A549 (cell line): ENCODE results near the gene GPR21. TPM values are rescaled to one million over a fixed set of nuclear protein-coding genes. Genes with fewer than 3 reads are reported as not detected.

Experiments
- ATAC-seq, 2 experiments: fragments of 200-7000 bp in 1 of 2; fragments of >200 bp in 1 of 2; cut with Nextera tagmentation in 1 of 2; cut with Tn5 transposase in 1 of 2; 3 replicates each; pipeline versions ENCODE4 v1.8.0 to v1.9.1; 2018 to 2020; ENCODE audit warnings: mild to moderate bottlenecking in 1 of 2, moderate library complexity in 1 of 2
- CTCF ChIA-PET: fragments of 300-600 bp; sonication (Branson Sonifier 250); formaldehyde crosslinking; extraction: SDS; loops from one replicate; lab custom pipeline; 2021; ENCODE audit warnings: antibody characterized with exemption, inconsistent platforms; lab: Yijun Ruan, JAX
- POLR2A ChIA-PET: fragments of 350-600 bp; formaldehyde crosslinking; extraction: SDS; loops from one replicate; lab custom pipeline; 2021; ENCODE audit warnings: antibody characterized with exemption, inconsistent platforms; lab: Yijun Ruan, JAX
- DNase-seq, 2 experiments: peaks; one replicate each; pipeline versions ENCODE4 v3.0.0 to v3.0.0-alpha.2; 2011 to 2016; ENCODE audit warnings: low read depth in 1 of 2, low spot score in 1 of 2
- FAIRE-seq: peaks from 2 replicates; lab custom pipeline; 2011; peaks lifted over from hg19 to GRCh38; lab: Jason Lieb, UNC
- H3K27ac ChIP-seq, 2 experiments: fragments of >200 bp; sonication (Bioruptor Twin); formaldehyde crosslinking; 3 replicates each; pipeline ENCODE4 v1.5.1; 2016 to 2017
- H3K4me1 ChIP-seq: fragments of >200 bp; sonication (Bioruptor Twin); formaldehyde crosslinking; 3 replicates; pipeline ENCODE4 v1.6.1; 2016
- H3K4me2 ChIP-seq: fragments of >200 bp; sonication (Bioruptor Twin); formaldehyde crosslinking; 3 replicates; pipeline ENCODE4 v1.6.1; 2016
- H3K4me3 ChIP-seq: fragments of >200 bp; sonication (Bioruptor Twin); formaldehyde crosslinking; 3 replicates; pipeline ENCODE4 v1.5.1; 2016
- H3K9me3 ChIP-seq: fragments of >200 bp; sonication (Bioruptor Twin); formaldehyde crosslinking; 3 replicates; pipeline ENCODE4 v1.6.1; 2016
- BHLHE40 ChIP-seq: IDR thresholded peaks from 2 replicates; pipeline ENCODE4 v1.6.1; 2012; ENCODE audit warnings: low read depth, low read length, inconsistent platforms
- CBX8 ChIP-seq: fragments of 200-600 bp; sonication (generic); IDR thresholded peaks from 2 replicates; pipeline ENCODE4 v1.6.1; 2016
- CEBPB ChIP-seq, 2 experiments: fragments of >200 bp in 1 of 2; sonication (Bioruptor Twin) in 1 of 2; formaldehyde crosslinking in 1 of 2; IDR thresholded peaks; 2 replicates each; pipeline ENCODE4 v1.6.1; 2012 to 2016
- CHD4 ChIP-seq: fragments of 200-600 bp; sonication (generic); IDR thresholded peaks from 2 replicates; pipeline ENCODE4 v1.6.1; 2016; ENCODE audit warnings: antibody characterized with exemption, mild to moderate bottlenecking, borderline replicate concordance
- CTCF ChIP-seq: fragments of >200 bp; sonication (Bioruptor Twin); formaldehyde crosslinking; IDR thresholded peaks from 3 replicates; pipeline ENCODE4 v1.5.1; 2016
- EHMT2 ChIP-seq: fragments of 200-600 bp; sonication (generic); IDR thresholded peaks from 2 replicates; pipeline ENCODE4 v1.6.1; 2016; ENCODE audit warnings: antibody characterized with exemption, low read depth, mild to moderate bottlenecking, moderate library complexity
- FOSL2 ChIP-seq, 2 experiments: fragments of 450-650 bp in 1 of 2; fragments of >200 bp in 1 of 2; sonication (Bioruptor Twin) in 1 of 2; formaldehyde crosslinking; IDR thresholded peaks; 2 replicates each; pipeline versions ENCODE4 v1.5.0 to v1.6.1; 2016 to 2020; ENCODE audit warnings: mild to moderate bottlenecking in 1 of 2, moderate library complexity in 1 of 2
- FOXS1 ChIP-seq: fragments of 250-450 bp; sonication (Bioruptor Pico); IDR thresholded peaks from 2 replicates; pipeline ENCODE4 v1.5.0; 2020; ENCODE audit warnings: mild to moderate bottlenecking, moderate library complexity
- HDAC2 ChIP-seq: fragments of 200-600 bp; sonication (generic); IDR thresholded peaks from 2 replicates; pipeline ENCODE4 v1.6.1; 2016
- HEYL ChIP-seq: fragments of 250-450 bp; sonication (Bioruptor Pico); IDR thresholded peaks from 2 replicates; pipeline ENCODE4 v1.8.0; 2021; ENCODE audit warnings: mild to moderate bottlenecking, moderate library complexity
- HMGXB4 ChIP-seq: fragments of 250-450 bp; sonication (Bioruptor Pico); IDR thresholded peaks from 2 replicates; pipeline ENCODE4 v1.5.0; 2021; ENCODE audit warnings: mild to moderate bottlenecking, moderate library complexity, borderline replicate concordance
- HOXB5 ChIP-seq: fragments of 250-450 bp; sonication (Bioruptor Pico); IDR thresholded peaks from 2 replicates; pipeline ENCODE4 v1.5.0; 2020; ENCODE audit warnings: mild to moderate bottlenecking, moderate library complexity
- JUN ChIP-seq, 2 experiments: fragments of >200 bp; sonication (Bioruptor Twin); formaldehyde crosslinking; IDR thresholded peaks; 2 replicates in 1 of 2; 3 replicates in 1 of 2; pipeline ENCODE4 v1.6.1; 2016 to 2017
- MAFK ChIP-seq: fragments of 450-650 bp; IDR thresholded peaks from 2 replicates; pipeline ENCODE4 v1.6.1; 2014; ENCODE audit not compliant: partially characterized antibody
- MAZ ChIP-seq: fragments of 150-350 bp; IDR thresholded peaks from 2 replicates; pipeline ENCODE4 v1.6.1; 2014; ENCODE audit warnings: antibody characterized with exemption, low read depth, low read length, borderline replicate concordance
- NR3C1 ChIP-seq: fragments of >200 bp; sonication (Bioruptor Twin); formaldehyde crosslinking; IDR thresholded peaks from 3 replicates; pipeline ENCODE4 v1.6.1; 2017
- RARB ChIP-seq: fragments of 250-450 bp; sonication (Bioruptor Pico); IDR thresholded peaks from 2 replicates; pipeline ENCODE4 v1.8.0; 2021; ENCODE audit warnings: mild to moderate bottlenecking, moderate library complexity
- RCOR1 ChIP-seq: fragments of 150-350 bp; IDR thresholded peaks from 2 replicates; pipeline ENCODE4 v1.6.1; 2014; ENCODE audit warnings: antibody characterized with exemption, low read length, low read depth
- REST ChIP-seq: fragments of 200-600 bp; sonication (generic); IDR thresholded peaks from 2 replicates; pipeline ENCODE4 v1.6.1; 2016; ENCODE audit warnings: antibody characterized with exemption, mild to moderate bottlenecking, moderate library complexity
- TP53 ChIP-seq: fragments of 250-450 bp; sonication (Bioruptor Pico); IDR thresholded peaks from 2 replicates; pipeline ENCODE4 v1.5.0; 2021; ENCODE audit warnings: mild to moderate bottlenecking, moderate library complexity
- USF2 ChIP-seq: fragments of 450-650 bp; IDR thresholded peaks from 2 replicates; pipeline ENCODE4 v1.6.1; 2014; ENCODE audit warnings: antibody characterized with exemption
- ZC3H11A ChIP-seq: fragments of 450-650 bp; IDR thresholded peaks from 2 replicates; pipeline ENCODE4 v1.6.1; 2014; ENCODE audit warnings: antibody characterized with exemption, mild to moderate bottlenecking
- ZFP36 ChIP-seq: fragments of 450-650 bp; IDR thresholded peaks from 2 replicates; pipeline ENCODE4 v1.6.1; 2014; ENCODE audit warnings: borderline replicate concordance; ENCODE audit not compliant: partially characterized antibody
- ZNF302 ChIP-seq: fragments of 250-450 bp; sonication (Bioruptor Pico); IDR thresholded peaks from 2 replicates; pipeline ENCODE4 v1.9.0; 2021; ENCODE audit warnings: inconsistent platforms, mild to moderate bottlenecking, moderate library complexity
- ZSCAN20 ChIP-seq: fragments of 250-450 bp; sonication (Bioruptor Pico); IDR thresholded peaks from 2 replicates; pipeline ENCODE4 v1.8.0; 2022; ENCODE audit warnings: mild to moderate bottlenecking, moderate library complexity
- WGBS: methylation state at CpG from one replicate; pipeline ENCODE4 v1.1.6; 2017; ENCODE audit errors: missing lambda C conversion rate; 5-methylcytosine and 5-hydroxymethylcytosine counted together
- polyA plus RNA-seq, 4 experiments: library from polyadenylated mRNA; depleted of rRNA in 3 of 4; stranded (reverse); fragments of >200 nt; fragmentation: RNase III in 1 of 4; extraction: RNeasy Plus Mini Kit Qiagen cat#74134 plus additional on column Dnase treatment in 1 of 4; gene quantifications; 2 replicates in 3 of 4; 3 replicates in 1 of 4; pipeline ENCODE4 v1.2.3, GENCODE V29; 2011 to 2017

GPR21 gene
- polyA plus RNA-seq, 2 of the 4 experiments (the other 2 are of a cell fraction): 0.13 TPM; not detected in 1

GRCh38 chr9:122998448-122998847, 35.0 kb upstream of the GPR21 start:
- no peak overlapping the region for H3K4me2 ChIP-seq
- CTCF ChIA-PET: interaction anchor here (0.6 kb wide), 1 partner anchor 863 kb away, joined by 3 read pairs; no protein-coding TSS in a partner anchor
- H3K9me3 ChIP-seq: no peaks in the 10 kb centered on the region
- H3K4me3 ChIP-seq: no peak overlapping the region
- 91% methylated on average over 5 of the region's 5 CpGs for WGBS
- no peak for TF ChIP-seq RARB (CRISPR knock-in tag)
- no peak for TF ChIP-seq JUN (IDR thresholded peaks at IDR 0.05)
- no peak for TF ChIP-seq ZNF302 (CRISPR knock-in tag)
- no peak for TF ChIP-seq CTCF
- no peak for TF ChIP-seq MAFK
- no peak for TF ChIP-seq FOXS1 (CRISPR knock-in tag)
- no peak for TF ChIP-seq HEYL (CRISPR knock-in tag)
- TF ChIP-seq NR3C1: no peak
- no peak for TF ChIP-seq TP53
- no peak for TF ChIP-seq RCOR1
- no peak for TF ChIP-seq HMGXB4 (CRISPR knock-in tag)
- POLR2A ChIA-PET: no interaction called here
- no peak for ATAC-seq
- no peak overlapping the region for H3K27ac ChIP-seq
- peaks cover 8% of the 10 kb centered on the region; the same call in 2 of the 3 replicates for H3K4me1 ChIP-seq
- FAIRE-seq: no peak
- DNase-seq: no peak

GRCh38 chr9:123000371-123001068, 32.9 kb upstream of the GPR21 start:
- ATAC-seq (no peak), FAIRE-seq (no peak), DNase-seq (no peak)
- Histone ChIP-seq H3K9me3 (no peaks in the 10 kb centered on the region), H3K4me3 (no peak overlapping the region), H3K4me1 (peaks cover 9% of the 10 kb centered on the region; the same call in 2 of the 3 replicates), H3K27ac (no peak overlapping the region), H3K4me2 (no peak overlapping the region)
- 100% methylated on average over 1 of the region's 1 CpG for WGBS
- no peak for TF ChIP-seq HMGXB4 (CRISPR knock-in tag)
- no peak for TF ChIP-seq MAFK
- TF ChIP-seq MAZ: no peak
- TF ChIP-seq CHD4: no peak
- no peak for TF ChIP-seq ZC3H11A
- TF ChIP-seq HOXB5 (CRISPR knock-in tag): no peak
- no peak for TF ChIP-seq REST
- no peak for TF ChIP-seq RCOR1
- TF ChIP-seq CEBPB (IDR thresholded peaks at IDR 0.05): no peak
- TF ChIP-seq FOSL2 (IDR thresholded peaks at IDR 0.05): no peak
- no peak for TF ChIP-seq FOSL2 (CRISPR knock-in tag; IDR thresholded peaks at IDR 0.05)
- TF ChIP-seq BHLHE40: no peak
- TF ChIP-seq CBX8: no peak
- no peak for TF ChIP-seq ZFP36
- no peak for TF ChIP-seq NR3C1
- no peak for TF ChIP-seq EHMT2
- no peak for TF ChIP-seq HDAC2
- TF ChIP-seq ZSCAN20: no peak
- TF ChIP-seq USF2: no peak
- POLR2A ChIA-PET: no interaction called here
- CTCF ChIA-PET: no interaction called here
